ENCODE results near the gene LRRTM2. TPM values are rescaled to one million over a fixed set of nuclear protein-coding genes. Genes with fewer than 3 reads are reported as not detected.

LRRTM2 gene
- total RNA-seq, 4 donors from 2014 or later, result under 0.01 to 1.4 (median 0.55) TPM; not detected in 1

DNA sequence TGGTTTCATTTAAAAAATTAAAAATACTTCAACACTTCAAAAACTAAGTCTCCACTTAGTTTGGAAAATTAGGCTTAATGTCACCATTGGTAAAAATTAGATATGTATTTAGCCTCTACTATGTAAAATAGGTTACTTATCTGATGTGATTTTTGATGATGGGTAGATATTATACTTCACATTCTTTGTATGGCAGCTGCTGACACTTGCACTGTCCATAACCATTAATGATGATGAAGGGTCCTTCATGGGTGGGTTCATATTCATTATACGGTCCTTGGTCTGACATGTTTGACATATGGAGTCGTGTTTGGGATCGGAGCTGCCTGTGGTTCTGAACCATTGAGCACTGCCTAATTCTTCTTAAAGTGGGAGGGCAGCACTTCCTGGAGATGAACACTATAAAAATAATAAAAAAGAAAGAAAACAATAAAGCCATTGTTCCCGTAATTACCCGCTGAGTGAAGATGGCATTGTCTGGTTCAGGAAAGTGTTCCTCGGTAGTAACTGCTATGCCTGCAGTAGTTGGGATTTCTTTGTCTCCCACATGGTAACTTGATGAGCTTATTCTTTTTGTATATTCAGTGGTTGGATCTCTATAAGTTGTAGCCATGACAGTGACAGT is 2.2 kb downstream of the LRRTM2 start:
- no peaks in the 10 kb centered on the region for H3K36me3 ChIP-seq
- DNase-seq, result no peak
- intact Hi-C loops (cut with DNase I; ENCODE audit: low total_unique reads), result no loop called here
- no peak overlapping the region for H3K27ac ChIP-seq
- H3K27me3 ChIP-seq, result no peaks in the 10 kb centered on the region
- no peaks in the 10 kb centered on the region for H3K4me1 ChIP-seq
- no peak overlapping the region for H3K4me3 ChIP-seq
- TF ChIP-seq, protein P1, sequence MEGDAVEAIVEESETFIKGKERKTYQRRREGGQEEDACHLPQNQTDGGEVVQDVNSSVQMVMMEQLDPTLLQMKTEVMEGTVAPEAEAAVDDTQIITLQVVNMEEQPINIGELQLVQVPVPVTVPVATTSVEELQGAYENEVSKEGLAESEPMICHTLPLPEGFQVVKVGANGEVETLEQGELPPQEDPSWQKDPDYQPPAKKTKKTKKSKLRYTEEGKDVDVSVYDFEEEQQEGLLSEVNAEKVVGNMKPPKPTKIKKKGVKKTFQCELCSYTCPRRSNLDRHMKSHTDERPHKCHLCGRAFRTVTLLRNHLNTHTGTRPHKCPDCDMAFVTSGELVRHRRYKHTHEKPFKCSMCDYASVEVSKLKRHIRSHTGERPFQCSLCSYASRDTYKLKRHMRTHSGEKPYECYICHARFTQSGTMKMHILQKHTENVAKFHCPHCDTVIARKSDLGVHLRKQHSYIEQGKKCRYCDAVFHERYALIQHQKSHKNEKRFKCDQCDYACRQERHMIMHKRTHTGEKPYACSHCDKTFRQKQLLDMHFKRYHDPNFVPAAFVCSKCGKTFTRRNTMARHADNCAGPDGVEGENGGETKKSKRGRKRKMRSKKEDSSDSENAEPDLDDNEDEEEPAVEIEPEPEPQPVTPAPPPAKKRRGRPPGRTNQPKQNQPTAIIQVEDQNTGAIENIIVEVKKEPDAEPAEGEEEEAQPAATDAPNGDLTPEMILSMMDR (IDR thresholded peaks at IDR 0.05), result no peak
- no peak for TF ChIP-seq POLR2A (IDR thresholded peaks at IDR 0.05)
- H3K9me3 ChIP-seq, result no peaks in the 10 kb centered on the region

DNA sequence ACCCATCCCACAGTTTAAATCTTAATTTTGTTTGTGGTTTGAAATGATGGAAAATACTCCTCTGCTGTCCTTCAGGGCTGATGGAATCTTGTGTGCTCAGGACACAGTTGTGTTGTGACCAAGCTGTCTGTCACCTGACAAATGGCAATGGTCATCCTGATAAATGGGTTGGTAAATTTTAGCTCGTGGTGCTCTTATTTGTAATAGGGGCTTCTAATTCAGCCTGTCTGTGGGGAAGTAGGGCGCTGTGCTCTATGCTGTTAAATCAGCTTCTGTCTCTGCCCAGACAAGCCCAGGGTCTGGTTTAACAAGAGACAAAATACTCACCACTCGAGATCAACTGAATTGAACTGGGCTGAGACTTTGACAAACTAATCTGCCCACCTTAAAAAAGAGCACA is 4.5 kb downstream of the LRRTM2 start:
- Histone ChIP-seq H3K9me3 (no peaks in the 10 kb centered on the region), H3K27ac (no peak overlapping the region), H3K4me1 (no peaks in the 10 kb centered on the region), H3K36me3 (no peaks in the 10 kb centered on the region), H3K27me3 (no peaks in the 10 kb centered on the region), H3K4me3 (no peak overlapping the region)
- TF ChIP-seq POLR2A (IDR thresholded peaks at IDR 0.05), result no peak
- TF ChIP-seq, protein P1 (IDR thresholded peaks at IDR 0.05), result no peak
- DNase-seq, result no peak
- intact Hi-C loops (cut with DNase I; ENCODE audit: low total_unique reads), result no loop called here

DNA sequence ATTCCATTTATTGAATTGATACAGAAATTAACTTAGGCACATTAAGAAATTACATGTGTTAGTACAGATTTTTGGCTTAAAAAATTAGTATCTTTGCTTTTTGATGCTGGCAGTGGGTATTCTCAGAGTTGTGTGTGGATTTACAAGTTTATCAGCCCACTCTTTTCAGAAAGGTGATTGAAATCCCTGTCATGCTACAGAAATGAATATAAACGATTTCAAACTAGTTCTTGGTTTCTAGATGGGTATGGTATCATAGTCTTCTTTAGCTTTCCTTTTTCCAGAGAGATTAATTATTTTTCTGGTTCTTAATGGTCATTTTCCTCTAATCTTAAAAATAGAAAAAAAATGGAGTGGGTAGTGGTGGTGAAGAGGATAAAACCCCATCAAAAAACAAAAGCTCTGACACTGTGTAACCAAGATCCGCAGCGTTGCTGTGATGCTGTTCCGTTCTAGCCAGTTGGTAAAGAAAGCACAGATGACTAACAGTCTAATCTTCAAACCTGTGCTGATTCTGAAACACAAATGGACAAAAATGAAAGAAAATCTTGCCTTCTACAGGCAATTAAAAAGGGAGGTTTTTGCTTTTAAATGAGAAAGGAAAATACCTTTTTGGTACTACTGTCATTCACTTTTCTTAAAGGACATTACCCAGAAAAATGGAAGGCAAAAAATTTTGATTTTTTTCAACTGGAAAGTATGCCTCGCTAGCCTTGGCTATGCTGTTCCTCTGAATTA is 5.2 kb downstream of the LRRTM2 start:
- Histone ChIP-seq H3K4me3 (no peak overlapping the region), H3K4me1 (no peaks in the 10 kb centered on the region), H3K27ac (no peak overlapping the region)

DNA sequence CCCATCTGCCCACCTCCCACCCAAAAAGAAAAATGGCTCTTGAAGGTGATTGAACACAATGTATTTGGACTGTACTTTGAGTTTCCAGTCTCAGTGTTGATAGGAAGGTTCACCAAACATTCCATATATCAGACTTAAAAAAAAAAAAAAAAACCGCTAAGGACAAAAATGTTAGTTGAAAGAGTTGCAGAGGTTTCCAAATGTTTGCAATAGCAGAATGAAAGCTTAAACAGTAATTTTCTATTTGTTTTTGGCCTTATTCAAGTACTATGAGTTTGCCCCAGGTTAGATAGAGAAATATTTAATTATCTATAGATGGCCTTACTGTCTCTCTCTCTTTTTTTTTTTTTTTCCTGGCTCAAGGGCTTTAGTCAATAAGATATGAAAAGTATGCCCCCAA is 6.1 kb downstream of the LRRTM2 start:
- H3K4me3 ChIP-seq, result no peak overlapping the region
- H3K27ac ChIP-seq, result no peak overlapping the region
- no peaks in the 10 kb centered on the region for H3K27me3 ChIP-seq
- intact Hi-C loops (cut with DNase I; ENCODE audit: low total_unique reads), result no loop called here
- TF ChIP-seq, protein P1 (IDR thresholded peaks at IDR 0.05), result no peak
- TF ChIP-seq POLR2A (IDR thresholded peaks at IDR 0.05), result no peak
- H3K9me3 ChIP-seq, result no peaks in the 10 kb centered on the region
- H3K4me1 ChIP-seq, result no peaks in the 10 kb centered on the region
- no peaks in the 10 kb centered on the region for H3K36me3 ChIP-seq
- no peak for DNase-seq

More for the DNA sequence above, 5.2 kb downstream of the LRRTM2 start:
- no peak for DNase-seq
- no peaks in the 10 kb centered on the region for H3K9me3 ChIP-seq
- TF ChIP-seq, protein P1 (IDR thresholded peaks at IDR 0.05), result no peak
- TF ChIP-seq POLR2A (IDR thresholded peaks at IDR 0.05), result no peak
- H3K36me3 ChIP-seq, result no peaks in the 10 kb centered on the region
- H3K27me3 ChIP-seq, result no peaks in the 10 kb centered on the region
- intact Hi-C loops (cut with DNase I; ENCODE audit: low total_unique reads), result no loop called here

DNA sequence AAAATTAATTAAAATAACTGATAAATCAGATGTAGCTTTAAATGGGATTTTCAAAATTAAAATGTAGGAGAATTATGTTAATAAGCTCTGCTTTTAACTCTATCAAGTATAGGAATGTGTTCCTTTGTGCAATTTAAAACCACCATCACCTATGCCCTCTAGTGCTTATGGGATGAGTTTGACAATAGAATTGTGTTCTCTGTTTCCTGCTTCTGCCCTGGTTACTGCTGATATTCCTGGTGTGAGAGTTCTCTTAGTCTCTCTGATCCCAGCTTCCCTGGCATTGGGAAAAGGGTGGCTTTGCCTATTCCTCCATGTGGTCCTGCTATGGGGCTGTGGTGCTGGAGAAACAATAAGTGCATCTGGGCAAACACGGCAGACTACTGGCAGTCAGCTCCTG is 8.1 kb downstream of the LRRTM2 start:
- Histone ChIP-seq H3K9me3 (peaks cover 0 to 7% of the 10 kb centered on the region in 2 donors), H3K4me3 (no peak overlapping the region), H3K27me3 (no peaks in the 10 kb centered on the region), H3K36me3 (no peaks in the 10 kb centered on the region), H3K4me1 (no peaks in the 10 kb centered on the region), H3K27ac (no peak overlapping the region)
- no peak for DNase-seq
- TF ChIP-seq POLR2A (IDR thresholded peaks at IDR 0.05), result no peak
- TF ChIP-seq, protein P1 (IDR thresholded peaks at IDR 0.05), result no peak
- intact Hi-C loops (cut with DNase I; ENCODE audit: low total_unique reads), result no loop called here

Measured in uterus (tissue), 4 donors.